Measurements from ENCODE around the gene UPF2.

- TF ChIP-seq GATA3 (IDR thresholded peaks at IDR 0.05; ENCODE audit: low read depth, low read length) (no peak), GATA2 (IDR thresholded peaks at IDR 0.05; ENCODE audit: low read depth, low read length) (no peak)
These were observed 93.5 kb downstream of the UPF2 start for GRCh38 chr10:11949152-11949551.

All from SH-SY5Y (cell line).